HL-60/S4 treated with retinoic acid at 250 ng/mL for 4 days and 3 days (cell line): Measurements from ENCODE around the gene LPAR1.
"Not testable (repeated sequence)": the region's sequence is repeated elsewhere in the genome, so short reads cannot be mapped to it uniquely, and the experiment has no call there.

ENCODE experiments used
- in situ Hi-C: fragments of 300-500 bp; cut with MboI; formaldehyde crosslinking; loops from 2 replicates; pipeline ENCODE4 v1.7.0; 2022; ENCODE audit warnings: low sequenced_read_pairs

The LPAR1 gene

DNA sequence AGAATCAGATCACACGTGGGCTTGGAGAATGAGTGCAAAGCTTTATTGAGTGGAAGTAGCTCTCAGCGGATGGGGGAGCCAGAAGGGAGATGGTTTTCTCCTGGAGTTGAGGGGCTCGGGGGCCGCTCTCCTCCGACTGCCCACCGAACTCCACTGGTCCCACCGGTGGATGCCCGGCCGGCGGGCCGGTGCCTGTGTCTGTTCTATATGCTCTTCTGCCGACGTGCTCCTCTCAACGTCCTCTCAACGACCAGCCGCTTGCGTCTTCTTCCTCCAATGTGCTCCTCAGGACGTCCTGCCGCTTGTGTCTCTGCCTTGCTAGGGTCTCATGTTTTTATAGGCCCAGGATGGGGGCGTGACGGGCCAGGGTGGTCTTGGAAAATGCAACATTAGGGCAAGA lies 207.8 kb downstream of the LPAR1 start:
- in situ Hi-C loops, result no loop called here

DNA sequence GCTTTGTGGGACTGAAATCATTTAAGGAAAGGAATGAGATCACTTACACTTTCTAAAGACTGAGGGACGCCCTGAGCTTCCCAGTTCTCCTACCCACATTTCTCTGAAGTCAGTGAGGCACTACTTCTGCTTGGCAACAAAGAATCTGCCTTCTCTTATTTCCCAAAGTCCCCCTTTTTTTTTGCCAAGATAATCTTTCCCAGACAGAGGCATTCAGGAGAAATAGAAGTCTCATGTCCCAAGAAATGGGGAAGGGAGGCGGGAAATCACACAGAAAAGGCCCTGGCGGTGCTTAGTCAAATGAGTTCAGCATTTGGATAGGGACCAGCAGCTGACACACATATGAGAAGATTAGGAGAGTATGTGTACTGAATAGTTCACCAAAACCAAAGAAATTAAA lies 210.0 kb downstream of the LPAR1 start:
- in situ Hi-C loops, result no loop called here

DNA sequence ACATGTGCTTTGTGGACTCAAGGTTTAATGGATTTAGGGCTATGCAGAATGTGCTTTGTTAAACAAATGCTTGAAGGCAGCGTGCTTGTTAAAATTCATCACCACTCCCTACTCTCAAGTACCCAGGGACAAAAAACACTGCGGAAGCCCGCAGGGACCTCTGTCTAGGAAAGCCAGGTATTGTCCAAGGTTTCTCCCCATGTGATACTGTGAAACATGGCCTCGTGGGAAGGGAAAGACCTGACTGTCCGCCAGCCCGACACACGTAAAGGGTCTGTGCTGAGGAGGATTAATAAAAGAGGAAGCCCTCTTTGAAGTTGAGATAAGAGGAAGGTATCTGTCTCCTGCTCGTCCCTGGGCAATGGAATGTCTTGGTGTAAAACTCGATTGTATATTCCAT lies 211.9 kb downstream of the LPAR1 start:
- in situ Hi-C loops, result not testable (repeated sequence)

DNA sequence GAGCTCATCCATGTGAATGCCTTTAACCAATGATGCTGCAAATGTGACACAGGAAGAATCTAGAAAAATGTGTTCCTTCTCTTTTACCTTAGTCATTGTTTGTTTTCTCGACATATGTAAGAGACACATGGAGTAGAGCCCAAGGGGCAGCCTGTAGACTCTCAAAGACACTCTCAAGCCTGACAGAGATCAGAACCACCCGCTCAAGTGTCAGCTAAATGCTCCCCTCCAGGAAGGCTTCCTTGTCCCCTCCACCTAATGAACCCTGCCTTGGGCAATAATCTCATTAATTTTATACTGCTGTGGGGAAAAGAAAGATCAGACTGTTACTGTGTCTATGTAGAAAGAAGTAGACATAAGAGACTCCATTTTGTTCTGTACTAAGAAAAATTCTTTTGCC lies 212.3 kb downstream of the LPAR1 start:
- in situ Hi-C loops, result no loop called here

DNA sequence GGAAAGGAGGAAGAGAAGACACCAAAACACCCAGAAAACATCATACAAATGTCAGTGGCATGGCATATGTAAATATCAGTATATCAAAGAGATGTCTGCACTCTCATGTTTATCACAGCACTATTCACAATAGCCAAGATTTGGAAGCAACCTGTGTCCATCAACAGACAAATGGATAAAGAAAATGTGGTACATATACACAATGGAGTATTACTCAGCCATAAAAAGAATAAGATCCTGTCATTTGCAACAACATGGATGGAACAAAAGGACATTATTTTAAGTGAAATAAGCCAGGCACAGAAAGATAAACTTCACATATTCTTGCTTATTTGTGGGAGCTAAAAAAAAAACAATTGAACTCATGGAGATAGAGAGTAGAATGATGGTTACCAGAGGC lies 213.1 kb downstream of the LPAR1 start:
- in situ Hi-C loops, result not testable (repeated sequence)
